GM08714 (cell line): ENCODE results near the gene FOXO1.

Experiments used
- H3K4me3 ChIP-seq: fragments of 200-500 bp; sonication (Bioruptor generic); 2 replicates; pipeline ENCODE4 v1.5.1; 2014; ENCODE audit warnings: mild to moderate bottlenecking, low read length, inconsistent platforms
- ZNF274 ChIP-seq: IDR thresholded peaks from 2 replicates; pipeline ENCODE4 v1.6.1; 2012; ENCODE audit warnings: mild to moderate bottlenecking, low read depth, low read length

The FOXO1 gene

GRCh38 chr13:40673414-40673813, 7.0 kb upstream of the FOXO1 start:
- no peak for TF ChIP-seq ZNF274
- no peak overlapping the region for H3K4me3 ChIP-seq

GRCh38 chr13:40672765-40673397, 6.4 kb upstream of the FOXO1 start:
- no peak for TF ChIP-seq ZNF274
- H3K4me3 ChIP-seq = no peak overlapping the region

GRCh38 chr13:40671956-40672764, 5.7 kb upstream of the FOXO1 start:
- H3K4me3 ChIP-seq = no peak overlapping the region
- TF ChIP-seq ZNF274 = no peak

GRCh38 chr13:40670307-40670706, 3.9 kb upstream of the FOXO1 start:
- no peak for TF ChIP-seq ZNF274
- H3K4me3 ChIP-seq = no peak overlapping the region

- H3K4me3 ChIP-seq = no peak overlapping the region
Observed at GRCh38 chr13:40668335-40668734, 1.9 kb upstream of the FOXO1 start.

GRCh38 chr13:40667622-40667978, 1.2 kb upstream of the FOXO1 start:
- no peak for TF ChIP-seq ZNF274
- peak overlapping the region; percentile 79; the same call in 1 of the 2 replicates for H3K4me3 ChIP-seq

More at GRCh38 chr13:40668335-40668734, 1.9 kb upstream of the FOXO1 start:
- TF ChIP-seq ZNF274 = no peak

- TF ChIP-seq ZNF274 = no peak
- peak overlapping the region; percentile 79 for H3K4me3 ChIP-seq
Observed at GRCh38 chr13:40666933-40667621, 636 bp upstream of the FOXO1 start.

- peak overlapping the region; percentile 67 for H3K4me3 ChIP-seq
Observed at GRCh38 chr13:40665126-40666044, 1.1 kb downstream of the FOXO1 start.

GRCh38 chr13:40664350-40665125, 1.9 kb downstream of the FOXO1 start:
- no peak for TF ChIP-seq ZNF274
- H3K4me3 ChIP-seq = peak overlapping the region; percentile 67

More at GRCh38 chr13:40665126-40666044, 1.1 kb downstream of the FOXO1 start:
- TF ChIP-seq ZNF274 = no peak

GRCh38 chr13:40664100-40664349, 2.4 kb downstream of the FOXO1 start:
- peak overlapping the region; percentile 67 for H3K4me3 ChIP-seq

- peak overlapping the region; percentile 67 for H3K4me3 ChIP-seq
Observed at GRCh38 chr13:40662866-40663265, 3.6 kb downstream of the FOXO1 start.

GRCh38 chr13:40661875-40662665, 4.4 kb downstream of the FOXO1 start:
- TF ChIP-seq ZNF274 = no peak
- H3K4me3 ChIP-seq = peak overlapping the region; percentile 37; the same call in 1 of the 2 replicates

More at GRCh38 chr13:40662866-40663265, 3.6 kb downstream of the FOXO1 start:
- no peak for TF ChIP-seq ZNF274
